22Rv1 (cell line): ENCODE data around the gene BABAM2.

ENCODE experiments used
- ZFX ChIP-seq: fragments of 450-650 bp; IDR thresholded peaks from 2 replicates; pipeline ENCODE4 v1.6.1; 2017; ENCODE audit warnings: antibody characterized with exemption, borderline replicate concordance
- TF ChIP-seq, protein P1 (sequence below): fragments of 450-650 bp; IDR thresholded peaks from 2 replicates; pipeline ENCODE4 v1.5.1; 2017; ENCODE audit warnings: mild to moderate bottlenecking

GRCh38 chr2:28052691-28053090 is 162.2 kb downstream of the BABAM2 start:
- TF ChIP-seq, protein P1, sequence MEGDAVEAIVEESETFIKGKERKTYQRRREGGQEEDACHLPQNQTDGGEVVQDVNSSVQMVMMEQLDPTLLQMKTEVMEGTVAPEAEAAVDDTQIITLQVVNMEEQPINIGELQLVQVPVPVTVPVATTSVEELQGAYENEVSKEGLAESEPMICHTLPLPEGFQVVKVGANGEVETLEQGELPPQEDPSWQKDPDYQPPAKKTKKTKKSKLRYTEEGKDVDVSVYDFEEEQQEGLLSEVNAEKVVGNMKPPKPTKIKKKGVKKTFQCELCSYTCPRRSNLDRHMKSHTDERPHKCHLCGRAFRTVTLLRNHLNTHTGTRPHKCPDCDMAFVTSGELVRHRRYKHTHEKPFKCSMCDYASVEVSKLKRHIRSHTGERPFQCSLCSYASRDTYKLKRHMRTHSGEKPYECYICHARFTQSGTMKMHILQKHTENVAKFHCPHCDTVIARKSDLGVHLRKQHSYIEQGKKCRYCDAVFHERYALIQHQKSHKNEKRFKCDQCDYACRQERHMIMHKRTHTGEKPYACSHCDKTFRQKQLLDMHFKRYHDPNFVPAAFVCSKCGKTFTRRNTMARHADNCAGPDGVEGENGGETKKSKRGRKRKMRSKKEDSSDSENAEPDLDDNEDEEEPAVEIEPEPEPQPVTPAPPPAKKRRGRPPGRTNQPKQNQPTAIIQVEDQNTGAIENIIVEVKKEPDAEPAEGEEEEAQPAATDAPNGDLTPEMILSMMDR = no peak
- no peak for TF ChIP-seq ZFX
